Left ventricle myocardium inferior (tissue), 1 donor: ENCODE results near the gene ANTXR1. TPM values are rescaled to one million over a fixed set of nuclear protein-coding genes. Genes with fewer than 3 reads are reported as not detected.
A peak's percentile ranks its signal among the peaks of the same experiment; 100 is the strongest.

Experiments used
- DNase-seq: peaks from one replicate; pipeline ENCODE4 v3.0.0-alpha.2; 2020
- H3K27ac ChIP-seq: fragments of 200-600 bp; replicated peaks from 2 replicates; pipeline ENCODE4 v1.8.0; 2021
- H3K27me3 ChIP-seq: fragments of 200-600 bp; 2 replicates; pipeline ENCODE4 v1.8.0; 2021; ENCODE audit warnings: low read depth
- H3K36me3 ChIP-seq: fragments of 200-600 bp; 2 replicates; pipeline ENCODE4 v1.8.0; 2021
- H3K4me1 ChIP-seq: fragments of 200-600 bp; 2 replicates; pipeline ENCODE4 v1.8.0; 2021
- H3K4me3 ChIP-seq: fragments of 200-600 bp; 2 replicates; pipeline ENCODE4 v1.8.0; 2021; ENCODE audit warnings: mild to moderate bottlenecking, moderate library complexity
- H3K9me3 ChIP-seq: fragments of 200-600 bp; replicated peaks from 2 replicates; pipeline ENCODE4 v1.8.0; 2021
- intact Hi-C: fragments of 100-400 bp; cut with micrococcal nuclease; formaldehyde crosslinking; loops from one replicate; pipeline ENCODE4 v1.11.0; 2022
- total RNA-seq: library from RNA; stranded (reverse); fragmentation: NEBNext Ultra II Directional; extraction: Animal tissue kit (Norgen Biotek cat#: 25700); gene quantifications from one replicate; pipeline ENCODE4 v1.2.1, GENCODE V29; 2021
- TF ChIP-seq, protein P1 (sequence below): fragments of 200-600 bp; IDR thresholded peaks from 2 replicates; pipeline ENCODE4 v1.8.0; 2021; ENCODE audit warnings: antibody characterized with exemption, mild to moderate bottlenecking, borderline replicate concordance
- donor health status: DM: no; HTN: yes; CAD: no; lungs with severe emphysema.

ANTXR1 gene
- total RNA-seq, 1 donor from 2014 or later, result 23.3 TPM

DNA sequence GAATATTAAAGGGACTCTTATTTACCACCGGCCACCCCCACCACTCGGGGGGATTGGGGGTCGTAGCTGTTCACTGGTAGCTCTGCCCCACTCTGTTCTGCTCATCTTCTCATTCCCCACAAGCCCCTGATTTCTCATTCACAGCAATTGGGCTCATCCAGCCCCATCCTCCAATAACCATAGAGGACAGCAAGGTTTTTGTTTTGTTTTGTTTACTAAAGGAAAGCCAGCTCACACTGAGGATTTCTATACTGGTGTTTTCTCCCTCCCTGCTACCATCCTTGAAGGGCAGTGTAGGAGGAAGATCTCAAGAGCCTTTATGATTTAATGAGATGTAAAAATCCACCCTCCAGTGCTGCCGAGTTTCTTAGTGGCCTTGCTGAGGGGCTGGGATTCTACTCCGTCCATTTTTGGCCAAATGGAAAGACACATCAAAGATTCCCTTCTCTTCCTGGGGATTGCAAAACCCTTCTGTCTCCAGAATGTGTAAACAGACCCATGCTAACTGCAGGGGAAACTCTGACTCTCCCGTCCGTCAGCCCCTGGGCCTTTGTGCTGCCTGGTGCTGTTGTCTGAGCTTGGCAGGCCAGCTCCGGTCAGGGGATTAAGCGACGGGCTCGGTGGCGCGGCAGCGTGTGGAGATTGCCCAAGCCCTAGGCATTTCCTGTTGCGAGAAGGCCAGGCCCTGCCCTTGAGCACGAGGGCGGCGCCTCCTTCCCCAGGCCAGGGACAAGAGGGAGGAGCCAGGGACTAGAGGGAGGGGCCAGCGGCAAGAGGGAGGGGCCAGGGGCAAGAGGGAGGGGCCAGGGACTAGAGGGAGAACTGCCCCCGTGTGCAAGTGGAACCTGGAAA, 165.0 kb downstream of the ANTXR1 start:
- H3K4me1 ChIP-seq, result peaks cover 33% of the 10 kb centered on the region
- H3K4me3 ChIP-seq, result peak overlapping the region; percentile 17
- intact Hi-C loops, result no loop called here
- H3K27ac ChIP-seq, result peak overlapping the region; percentile 86
- peak; percentile 87 for DNase-seq
- H3K36me3 ChIP-seq, result peaks cover 7% of the 10 kb centered on the region
- TF ChIP-seq, protein P1, sequence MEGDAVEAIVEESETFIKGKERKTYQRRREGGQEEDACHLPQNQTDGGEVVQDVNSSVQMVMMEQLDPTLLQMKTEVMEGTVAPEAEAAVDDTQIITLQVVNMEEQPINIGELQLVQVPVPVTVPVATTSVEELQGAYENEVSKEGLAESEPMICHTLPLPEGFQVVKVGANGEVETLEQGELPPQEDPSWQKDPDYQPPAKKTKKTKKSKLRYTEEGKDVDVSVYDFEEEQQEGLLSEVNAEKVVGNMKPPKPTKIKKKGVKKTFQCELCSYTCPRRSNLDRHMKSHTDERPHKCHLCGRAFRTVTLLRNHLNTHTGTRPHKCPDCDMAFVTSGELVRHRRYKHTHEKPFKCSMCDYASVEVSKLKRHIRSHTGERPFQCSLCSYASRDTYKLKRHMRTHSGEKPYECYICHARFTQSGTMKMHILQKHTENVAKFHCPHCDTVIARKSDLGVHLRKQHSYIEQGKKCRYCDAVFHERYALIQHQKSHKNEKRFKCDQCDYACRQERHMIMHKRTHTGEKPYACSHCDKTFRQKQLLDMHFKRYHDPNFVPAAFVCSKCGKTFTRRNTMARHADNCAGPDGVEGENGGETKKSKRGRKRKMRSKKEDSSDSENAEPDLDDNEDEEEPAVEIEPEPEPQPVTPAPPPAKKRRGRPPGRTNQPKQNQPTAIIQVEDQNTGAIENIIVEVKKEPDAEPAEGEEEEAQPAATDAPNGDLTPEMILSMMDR, result no peak
- no peaks in the 10 kb centered on the region for H3K27me3 ChIP-seq
- no peaks in the 10 kb centered on the region for H3K9me3 ChIP-seq

DNA sequence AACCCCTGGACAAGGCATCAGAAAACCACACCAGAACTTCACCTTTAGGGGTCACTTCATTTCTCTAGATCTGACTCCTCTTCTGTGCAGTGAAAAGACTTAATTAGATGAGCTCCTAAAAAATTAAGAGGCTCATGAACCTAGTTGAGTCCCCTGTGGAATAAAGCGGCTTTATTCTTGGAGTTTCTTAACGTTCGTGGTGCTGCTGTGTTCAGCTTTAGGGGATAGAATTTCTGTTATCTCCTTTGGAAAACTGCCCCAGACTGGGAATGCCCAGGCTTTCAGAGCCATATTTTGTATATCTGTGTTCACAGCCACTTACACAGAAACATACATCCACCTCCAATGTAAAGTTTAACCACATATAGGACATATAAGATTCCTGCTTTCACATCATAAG, 165.8 kb downstream of the ANTXR1 start:
- no peak for DNase-seq
- peaks cover 33% of the 10 kb centered on the region for H3K4me1 ChIP-seq
- no peak overlapping the region for H3K4me3 ChIP-seq
- TF ChIP-seq, protein P1, result no peak
- H3K27me3 ChIP-seq, result no peaks in the 10 kb centered on the region
- intact Hi-C loops, result no loop called here
- no peaks in the 10 kb centered on the region for H3K9me3 ChIP-seq
- peak overlapping the region; percentile 86 for H3K27ac ChIP-seq
- H3K36me3 ChIP-seq, result peaks cover 7% of the 10 kb centered on the region

DNA sequence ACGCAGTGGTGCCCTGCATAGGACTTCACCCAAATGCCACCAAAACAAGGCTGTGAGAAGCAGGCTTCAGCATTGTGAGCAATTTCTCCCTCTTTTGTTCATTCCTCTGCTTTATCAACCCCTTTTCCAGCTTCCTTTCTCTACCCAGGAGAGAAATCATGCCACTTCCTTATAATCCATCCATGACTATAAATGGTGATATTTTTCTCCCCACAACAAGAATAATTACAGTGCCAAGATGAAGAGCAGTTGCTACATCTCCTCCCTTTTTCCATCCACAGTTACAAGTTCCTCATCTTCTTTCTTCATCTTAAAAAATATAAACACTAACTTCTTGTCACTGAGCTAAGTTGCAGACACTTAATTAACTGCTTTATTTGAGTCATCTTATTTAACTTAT, 167.2 kb downstream of the ANTXR1 start:
- Histone ChIP-seq H3K4me1 (peaks cover 28% of the 10 kb centered on the region), H3K27me3 (no peaks in the 10 kb centered on the region), H3K4me3 (no peak overlapping the region), H3K36me3 (peaks cover 16% of the 10 kb centered on the region), H3K9me3 (no peaks in the 10 kb centered on the region), H3K27ac (no peak overlapping the region)
- intact Hi-C loops, result no loop called here
- no peak for DNase-seq
- TF ChIP-seq, protein P1, result no peak

DNA sequence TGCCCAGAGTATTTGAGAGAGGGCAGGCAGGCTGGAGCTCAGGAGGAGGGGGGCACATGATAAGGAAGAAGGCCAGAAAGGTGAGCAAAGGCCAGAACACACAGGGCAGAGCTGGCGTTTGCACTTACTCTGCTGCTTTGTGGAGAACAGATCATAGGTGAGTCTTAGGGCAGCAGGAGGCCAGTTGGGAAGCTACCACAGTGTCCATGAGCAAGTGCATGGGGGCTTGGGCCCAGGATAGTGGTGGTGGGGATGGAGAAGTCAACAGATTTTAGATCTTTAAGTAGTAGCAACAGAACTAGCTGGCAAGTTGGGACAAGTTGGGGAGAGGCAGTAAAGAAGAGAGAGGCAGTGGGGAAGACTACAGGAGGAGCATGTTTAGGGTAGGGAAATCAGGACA, 168.0 kb downstream of the ANTXR1 start:
- Histone ChIP-seq H3K36me3 (peaks cover 16% of the 10 kb centered on the region), H3K4me3 (no peak overlapping the region), H3K27ac (no peak overlapping the region), H3K4me1 (peaks cover 22% of the 10 kb centered on the region), H3K27me3 (no peaks in the 10 kb centered on the region), H3K9me3 (no peaks in the 10 kb centered on the region)
- TF ChIP-seq, protein P1, result no peak
- intact Hi-C loops, result no loop called here
- no peak for DNase-seq

DNA sequence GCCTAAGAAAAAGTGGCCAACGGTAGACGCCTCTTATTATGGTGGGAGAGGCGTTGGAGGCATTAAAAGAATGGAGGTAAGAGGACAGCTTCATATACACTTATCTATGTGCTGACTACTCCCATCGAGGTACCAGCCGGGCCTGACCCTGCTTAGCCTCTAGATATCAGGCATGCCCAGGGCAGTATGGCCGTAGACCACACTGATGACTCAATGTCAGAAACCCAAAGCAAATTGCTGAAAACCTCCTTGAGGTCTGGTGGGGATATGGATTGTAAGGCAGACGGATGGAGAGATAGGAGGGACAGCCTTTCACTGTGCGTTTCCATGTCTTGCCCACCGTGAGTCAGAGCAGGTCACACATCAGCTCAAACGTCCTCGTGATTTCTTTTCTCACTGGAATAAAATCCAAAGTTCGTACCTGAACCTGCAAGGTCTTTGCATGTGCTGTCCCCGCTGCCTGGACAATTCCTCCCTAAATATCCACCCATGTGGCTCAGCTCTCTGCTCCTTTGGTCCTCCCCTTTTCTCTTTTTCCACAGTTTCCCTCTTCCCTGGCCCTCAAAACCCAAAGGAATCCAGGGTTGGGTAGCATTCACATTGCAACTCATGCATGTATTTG, 168.9 kb downstream of the ANTXR1 start:
- H3K36me3 ChIP-seq, result peaks cover 16% of the 10 kb centered on the region
- DNase-seq, result no peak
- no peak overlapping the region for H3K27ac ChIP-seq
- H3K9me3 ChIP-seq, result no peaks in the 10 kb centered on the region
- TF ChIP-seq, protein P1, result no peak
- intact Hi-C loops, result no loop called here
- peaks cover 17% of the 10 kb centered on the region for H3K4me1 ChIP-seq
- no peak overlapping the region for H3K4me3 ChIP-seq
- H3K27me3 ChIP-seq, result no peaks in the 10 kb centered on the region
